MM.1S (cell line): ENCODE results near the gene MRPS18B.

Experiments
- DNase-seq: peaks from one replicate; pipeline ENCODE4 v3.0.0-alpha.2; 2015
- H2AFZ ChIP-seq: fragments of 300-600 bp; sonication (generic); 2 replicates; pipeline ENCODE4 v1.6.0; 2016; ENCODE audit warnings: antibody characterized with exemption, low read length
- H3F3A ChIP-seq: fragments of 300-600 bp; sonication (generic); 2 replicates; pipeline ENCODE4 v1.6.1; 2016; ENCODE audit warnings: mild to moderate bottlenecking, antibody characterized with exemption, low read length, moderate library complexity, mixed read lengths; ENCODE audit not compliant: insufficient read depth
- H3K27ac ChIP-seq: fragments of 300-600 bp; sonication (generic); 2 replicates; pipeline ENCODE4 v1.5.1; 2016; ENCODE audit warnings: mild to moderate bottlenecking, low read length
- H3K27me3 ChIP-seq: fragments of 300-600 bp; sonication (generic); replicated peaks from 2 replicates; pipeline ENCODE4 v1.6.0; 2016; ENCODE audit warnings: low read length; ENCODE audit not compliant: insufficient read depth
- H3K36me3 ChIP-seq: fragments of 300-600 bp; sonication (generic); replicated peaks from 2 replicates; pipeline ENCODE4 v1.6.1; 2016; ENCODE audit warnings: mild to moderate bottlenecking, low read length, mixed read lengths; ENCODE audit not compliant: insufficient read depth
- H3K4me1 ChIP-seq: fragments of 300-600 bp; sonication (generic); 2 replicates; pipeline ENCODE4 v1.6.1; 2016; ENCODE audit warnings: low read length, mixed read lengths
- H3K4me2 ChIP-seq: fragments of 300-600 bp; sonication (generic); 2 replicates; pipeline ENCODE4 v1.6.0; 2016; ENCODE audit warnings: low read depth, low read length
- H3K4me3 ChIP-seq: fragments of 300-600 bp; sonication (generic); 2 replicates; pipeline ENCODE4 v1.5.1; 2016; ENCODE audit warnings: low read length, mixed read lengths
- H3K79me2 ChIP-seq: fragments of 300-600 bp; sonication (generic); 2 replicates; pipeline ENCODE4 v1.6.1; 2016; ENCODE audit warnings: mixed run types, low read length, mixed read lengths
- H3K9ac ChIP-seq: fragments of 300-600 bp; sonication (generic); 2 replicates; pipeline ENCODE4 v1.6.1; 2016; ENCODE audit warnings: low read length, mixed read lengths
- H3K9me2 ChIP-seq: fragments of 300-600 bp; sonication (generic); replicated peaks from 2 replicates; pipeline ENCODE4 v1.6.1; 2016; ENCODE audit warnings: mild to moderate bottlenecking, low read length, mixed read lengths; ENCODE audit not compliant: insufficient read depth
- H3K9me3 ChIP-seq: fragments of 300-600 bp; sonication (generic); replicated peaks from 2 replicates; pipeline ENCODE4 v1.6.1; 2016; ENCODE audit warnings: mild to moderate bottlenecking, low read length, mixed read lengths; ENCODE audit not compliant: insufficient read depth
- H4K20me1 ChIP-seq: fragments of 300-600 bp; sonication (generic); 2 replicates; pipeline ENCODE4 v1.6.1; 2016; ENCODE audit warnings: mild to moderate bottlenecking, low read length, moderate library complexity, mixed read lengths; ENCODE audit not compliant: insufficient read depth
- CTCF ChIP-seq: fragments of 300-600 bp; sonication (generic); IDR thresholded peaks from 2 replicates; pipeline ENCODE4 v1.5.1; 2016; ENCODE audit warnings: antibody characterized with exemption, low read length, mixed read lengths
- EZH2 ChIP-seq: fragments of 300-600 bp; sonication (generic); optimal IDR thresholded peaks from 2 replicates; pipeline ENCODE3; 2017; ENCODE audit warnings: low read depth, mild to moderate bottlenecking, antibody characterized with exemption, low read length, mixed read lengths
- EZH2phosphoT487 ChIP-seq: fragments of 300-600 bp; sonication (generic); IDR thresholded peaks from 2 replicates; pipeline ENCODE4 v1.6.1; 2018; ENCODE audit warnings: antibody characterized with exemption, low read length

The MRPS18B gene

GRCh38 chr6:30598912-30599624 lies 18.6 kb upstream of the MRPS18B start:
- Histone ChIP-seq H3K79me2 (peaks cover 7% of the 10 kb centered on the region; the same call in 1 of the 2 replicates), H2AFZ (no peak overlapping the region), H3K4me1 (no peaks in the 10 kb centered on the region), H4K20me1 (peaks cover 10% of the 10 kb centered on the region; the same call in 1 of the 2 replicates), H3F3A (peaks cover 62% of the 10 kb centered on the region), H3K27me3 (no peaks in the 10 kb centered on the region), H3K27ac (no peak overlapping the region), H3K9me3 (no peaks in the 10 kb centered on the region), H3K4me2 (no peak overlapping the region), H3K4me3 (no peak overlapping the region), H3K36me3 (peaks cover 22% of the 10 kb centered on the region), H3K9me2 (no peaks in the 10 kb centered on the region), H3K9ac (no peak overlapping the region)
- TF ChIP-seq EZH2 (no peak), EZH2phosphoT487 (no peak), CTCF (no peak)
- DNase-seq: no peak

- Histone ChIP-seq H3K9me3 (no peaks in the 10 kb centered on the region), H3K4me2 (no peak overlapping the region), H3F3A (peaks cover 65% of the 10 kb centered on the region), H4K20me1 (peaks cover 14% of the 10 kb centered on the region; the same call in 1 of the 2 replicates), H3K4me1 (no peaks in the 10 kb centered on the region), H3K36me3 (peaks cover 29% of the 10 kb centered on the region), H2AFZ (no peak overlapping the region), H3K27me3 (no peaks in the 10 kb centered on the region), H3K79me2 (peaks cover 6% of the 10 kb centered on the region), H3K9me2 (no peaks in the 10 kb centered on the region), H3K27ac (no peak overlapping the region), H3K9ac (no peak overlapping the region), H3K4me3 (no peak overlapping the region)
- no peak for DNase-seq
- no peak for TF ChIP-seq EZH2phosphoT487
- no peak for TF ChIP-seq CTCF
- TF ChIP-seq EZH2: no peak
Measured at GRCh38 chr6:30599625-30600324, 17.9 kb upstream of the MRPS18B start.

- no peaks in the 10 kb centered on the region for H3K9me3 ChIP-seq
- peaks cover 14% of the 10 kb centered on the region; the same call in 1 of the 2 replicates for H4K20me1 ChIP-seq
- H3K9me2 ChIP-seq: no peaks in the 10 kb centered on the region
- H2AFZ ChIP-seq: no peak overlapping the region
- H3K27ac ChIP-seq: no peak overlapping the region
- no peaks in the 10 kb centered on the region for H3K27me3 ChIP-seq
- no peak overlapping the region for H3K4me3 ChIP-seq
- peaks cover 67% of the 10 kb centered on the region for H3F3A ChIP-seq
- H3K9ac ChIP-seq: no peak overlapping the region
- no peak for DNase-seq
- no peak overlapping the region for H3K4me2 ChIP-seq
- no peaks in the 10 kb centered on the region for H3K4me1 ChIP-seq
- peaks cover 34% of the 10 kb centered on the region for H3K36me3 ChIP-seq
- no peak for TF ChIP-seq EZH2phosphoT487
- no peak for TF ChIP-seq EZH2
- no peak for TF ChIP-seq CTCF
- H3K79me2 ChIP-seq: peaks cover 11% of the 10 kb centered on the region
Measured at GRCh38 chr6:30600451-30600961, 17.1 kb upstream of the MRPS18B start.
